ENCODE data around the gene CCIN. TPM values are rescaled to one million over a fixed set of nuclear protein-coding genes. Genes with fewer than 3 reads are reported as not detected.
"Not testable (repeated sequence)": the region's sequence is repeated elsewhere in the genome, so short reads cannot be mapped to it uniquely, and the experiment has no call there.

CCIN gene
- total RNA-seq (1.1 TPM), polyA plus RNA-seq (0.38 TPM)

DNA sequence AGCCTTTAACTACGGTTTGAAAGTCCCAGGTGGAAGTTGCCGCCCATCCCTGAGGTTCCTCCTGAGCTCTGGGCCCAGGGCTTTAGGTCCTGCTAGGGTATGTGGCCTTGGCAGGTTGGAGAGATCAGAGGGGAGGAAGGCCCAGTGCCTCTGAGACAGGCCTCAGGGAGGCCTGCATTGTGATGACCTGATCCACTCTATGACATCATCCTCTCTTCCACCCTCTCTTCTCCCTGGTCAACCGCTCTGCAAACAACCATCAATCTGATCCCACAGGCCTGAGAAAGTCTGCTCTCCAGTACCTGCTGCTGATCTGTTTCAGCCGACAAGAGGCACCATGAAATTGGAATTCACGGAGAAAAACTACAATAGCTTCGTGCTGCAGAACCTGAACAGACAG lies at the start of gene CCIN:
CCIN (plus strand) TSS at position 223 of the 400 bp plus-strand sequence; CDS start at position 338, 115 bp downstream.
- no peak within 1 kb of the TSS for H3K4me3 ChIP-seq (ENCODE audit: low read depth, low read length)
- H3K4me1 ChIP-seq (ENCODE audit: insufficient read depth), result no peaks in the 10 kb centered on the region
- H3K27ac ChIP-seq (ENCODE audit: low read depth), result no peak within 1 kb of the TSS
- H3K36me3 ChIP-seq (ENCODE audit: insufficient read depth), result no peaks in the 10 kb centered on the region
- 89% methylated on average over 6 of the region's 6 CpGs for WGBS
- DNase-seq (ENCODE audit: extremely low spot score), result no peak

- no peaks in the 10 kb centered on the region for H3K36me3 ChIP-seq (ENCODE audit: insufficient read depth)
- no peak for DNase-seq (ENCODE audit: extremely low spot score)
- H3K4me3 ChIP-seq (ENCODE audit: low read depth, low read length), result no peak overlapping the region
- 84% methylated on average over 7 of the region's 7 CpGs for WGBS
- H3K27ac ChIP-seq (ENCODE audit: low read depth), result no peak overlapping the region
- H3K4me1 ChIP-seq (ENCODE audit: insufficient read depth), result no peaks in the 10 kb centered on the region
Observed at GRCh38 chr9:36119476-36119875, 49.7 kb upstream of the CCIN start.

- DNase-seq (ENCODE audit: extremely low spot score), result no peak
- H3K4me3 ChIP-seq (ENCODE audit: low read depth, low read length), result no peak overlapping the region
- no peaks in the 10 kb centered on the region for H3K4me1 ChIP-seq (ENCODE audit: insufficient read depth)
- H3K36me3 ChIP-seq (ENCODE audit: insufficient read depth), result no peaks in the 10 kb centered on the region
- no peak overlapping the region for H3K27ac ChIP-seq (ENCODE audit: low read depth)
- 88% methylated on average over 4 of the region's 4 CpGs for WGBS
Observed at GRCh38 chr9:36120705-36121104, 48.5 kb upstream of the CCIN start.

GRCh38 chr9:36121971-36122370 lies 47.2 kb upstream of the CCIN start:
- DNase-seq (ENCODE audit: extremely low spot score), result no peak
- Histone ChIP-seq H3K4me1 (ENCODE audit: insufficient read depth) (no peaks in the 10 kb centered on the region), H3K4me3 (ENCODE audit: low read depth, low read length) (no peak overlapping the region), H3K27ac (ENCODE audit: low read depth) (no peak overlapping the region), H3K36me3 (ENCODE audit: insufficient read depth) (no peaks in the 10 kb centered on the region)
- WGBS, result 89% methylated on average over 7 of the region's 7 CpGs

DNA sequence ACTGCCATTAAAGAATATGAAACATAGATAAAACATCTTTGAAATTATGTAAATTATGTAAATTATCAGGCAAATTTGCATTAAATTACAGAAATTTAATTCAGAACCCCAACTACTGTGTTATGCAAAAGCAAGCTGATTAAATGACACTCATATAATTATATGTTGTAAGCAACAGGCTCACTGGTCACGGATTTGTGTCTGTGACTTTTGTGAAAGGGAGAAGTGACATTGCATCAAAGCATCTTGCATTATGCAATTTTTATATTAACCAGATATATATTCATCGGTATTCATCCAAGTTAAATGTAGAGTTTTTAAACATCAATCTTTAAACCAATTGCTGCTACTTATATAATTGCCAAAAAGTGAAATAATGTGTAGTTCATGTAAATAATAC lies 45.7 kb upstream of the CCIN start:
- WGBS, result 94% methylated on average over 2 of the region's 2 CpGs
- no peak for DNase-seq (ENCODE audit: extremely low spot score)
- Histone ChIP-seq H3K36me3 (ENCODE audit: insufficient read depth) (no peaks in the 10 kb centered on the region), H3K4me3 (ENCODE audit: low read depth, low read length) (no peak overlapping the region), H3K4me1 (ENCODE audit: insufficient read depth) (no peaks in the 10 kb centered on the region), H3K27ac (ENCODE audit: low read depth) (no peak overlapping the region)

DNA sequence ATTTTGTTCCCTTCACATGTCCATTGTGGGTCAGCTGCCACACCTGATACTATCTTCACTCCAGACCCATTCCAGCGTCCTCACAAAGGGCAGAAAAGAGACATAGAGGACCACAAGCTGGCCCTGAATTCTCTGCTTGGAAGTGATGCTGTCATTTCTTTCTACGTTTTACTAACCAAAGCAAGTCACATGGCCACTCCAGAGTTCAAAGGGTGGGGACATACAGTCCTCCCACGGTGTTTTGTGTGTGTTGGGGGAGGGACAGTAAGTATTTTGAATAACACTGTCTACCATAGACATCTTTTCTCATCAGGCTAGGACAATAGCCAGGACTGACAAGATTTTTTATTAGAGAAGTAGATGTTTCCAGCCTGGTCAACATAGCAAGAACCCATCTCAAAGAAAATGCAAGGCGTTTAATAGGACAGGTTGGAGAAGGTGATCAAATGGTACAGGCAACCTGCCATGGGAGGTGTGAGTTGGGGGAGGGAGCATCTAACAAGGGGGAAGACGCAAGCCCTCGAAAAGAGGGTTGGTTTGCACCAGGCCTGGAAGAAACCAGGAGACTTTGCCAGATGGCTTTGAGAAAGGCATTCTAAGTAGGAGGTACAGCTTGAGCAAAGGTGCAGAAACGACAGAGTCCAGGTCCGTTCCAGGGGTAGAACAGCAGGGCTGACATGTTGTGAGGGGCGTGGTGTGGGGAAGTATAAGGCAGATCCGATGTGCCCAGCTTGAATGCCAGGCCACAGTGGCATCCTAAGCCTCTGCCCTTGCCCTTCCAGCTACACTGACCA lies 43.9 kb upstream of the CCIN start:
- no peaks in the 10 kb centered on the region for H3K4me1 ChIP-seq (ENCODE audit: insufficient read depth)
- no peak overlapping the region for H3K27ac ChIP-seq (ENCODE audit: low read depth)
- DNase-seq (ENCODE audit: extremely low spot score), result no peak
- WGBS, result 83% methylated on average over 10 of the region's 10 CpGs
- H3K4me3 ChIP-seq (ENCODE audit: low read depth, low read length), result no peak overlapping the region
- no peaks in the 10 kb centered on the region for H3K36me3 ChIP-seq (ENCODE audit: insufficient read depth)

GRCh38 chr9:36126016-36126730 lies 43.0 kb upstream of the CCIN start:
- WGBS, result 59% methylated on average over 7 of the region's 7 CpGs
- no peaks in the 10 kb centered on the region for H3K4me1 ChIP-seq (ENCODE audit: insufficient read depth)
- no peak overlapping the region for H3K27ac ChIP-seq (ENCODE audit: low read depth)
- H3K36me3 ChIP-seq (ENCODE audit: insufficient read depth), result no peaks in the 10 kb centered on the region
- no peak overlapping the region for H3K4me3 ChIP-seq (ENCODE audit: low read depth, low read length)
- no peak for DNase-seq (ENCODE audit: extremely low spot score)

- Histone ChIP-seq H3K36me3 (ENCODE audit: insufficient read depth) (no peaks in the 10 kb centered on the region), H3K4me3 (ENCODE audit: low read depth, low read length) (no peak overlapping the region), H3K27ac (ENCODE audit: low read depth) (no peak overlapping the region), H3K4me1 (ENCODE audit: insufficient read depth) (no peaks in the 10 kb centered on the region)
- WGBS, result 76% methylated on average over 5 of the region's 5 CpGs
- DNase-seq (ENCODE audit: extremely low spot score), result no peak
Observed at GRCh38 chr9:36127652-36128244, 41.4 kb upstream of the CCIN start.

GRCh38 chr9:36128349-36128748 lies 40.8 kb upstream of the CCIN start:
- no peaks in the 10 kb centered on the region for H3K4me1 ChIP-seq (ENCODE audit: insufficient read depth)
- WGBS, result 56% methylated on average over 8 of the region's 8 CpGs
- H3K4me3 ChIP-seq (ENCODE audit: low read depth, low read length), result no peak overlapping the region
- DNase-seq (ENCODE audit: extremely low spot score), result no peak
- H3K27ac ChIP-seq (ENCODE audit: low read depth), result no peak overlapping the region
- no peaks in the 10 kb centered on the region for H3K36me3 ChIP-seq (ENCODE audit: insufficient read depth)

- WGBS, result 90% methylated on average over 12 of the region's 12 CpGs
- Histone ChIP-seq H3K27ac (ENCODE audit: low read depth) (no peak overlapping the region), H3K36me3 (ENCODE audit: insufficient read depth) (no peaks in the 10 kb centered on the region), H3K4me3 (ENCODE audit: low read depth, low read length) (no peak overlapping the region), H3K4me1 (ENCODE audit: insufficient read depth) (no peaks in the 10 kb centered on the region)
- no peak for DNase-seq (ENCODE audit: extremely low spot score)
Observed at GRCh38 chr9:36129139-36129538, 40.0 kb upstream of the CCIN start.

DNA sequence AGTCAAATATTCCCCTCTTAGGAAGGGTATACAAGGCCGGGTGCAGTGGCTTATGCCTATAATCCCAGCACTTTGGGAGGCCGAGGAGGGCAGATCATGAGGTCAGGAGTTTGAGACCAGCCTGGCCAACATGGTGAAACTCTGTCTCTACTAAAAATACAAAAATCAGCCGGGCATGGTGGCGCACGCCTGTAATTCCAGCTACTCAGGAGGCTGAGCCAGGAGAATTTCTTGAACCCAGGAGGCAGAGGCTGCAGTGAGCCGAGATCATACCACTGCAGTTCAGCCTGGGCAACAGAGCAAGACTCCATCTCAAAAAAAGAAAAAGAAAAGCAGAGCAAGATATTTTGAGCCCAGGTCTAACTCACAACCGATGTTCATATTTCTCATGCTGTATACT lies 37.5 kb upstream of the CCIN start:
- H3K4me3 ChIP-seq (ENCODE audit: low read depth, low read length); H3K4me1 ChIP-seq (ENCODE audit: insufficient read depth); H3K36me3 ChIP-seq (ENCODE audit: insufficient read depth); H3K27ac ChIP-seq (ENCODE audit: low read depth); DNase-seq (ENCODE audit: extremely low spot score): not testable (repeated sequence)
- 87% methylated on average over 7 of the region's 7 CpGs for WGBS

DNA sequence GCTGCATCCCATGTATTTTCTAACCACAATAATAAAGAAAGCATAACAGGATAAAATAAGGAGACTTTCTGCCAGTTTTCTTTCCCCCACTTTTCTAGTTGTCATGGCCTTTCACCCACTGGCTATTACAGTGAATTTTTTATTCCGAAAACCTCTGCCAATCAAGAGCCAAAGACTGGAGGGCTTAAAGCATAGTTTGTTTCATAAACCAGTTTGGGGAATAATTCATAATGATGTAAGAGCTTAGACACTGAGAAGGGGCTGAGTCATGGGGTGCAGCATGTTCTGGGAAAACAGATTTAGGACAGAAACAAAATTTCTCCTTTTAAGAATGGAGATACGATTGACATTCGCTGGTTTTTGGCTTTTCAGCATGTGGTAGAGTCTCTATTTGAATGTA lies 37.1 kb upstream of the CCIN start:
- H3K4me1 ChIP-seq (ENCODE audit: insufficient read depth), result no peaks in the 10 kb centered on the region
- no peak overlapping the region for H3K27ac ChIP-seq (ENCODE audit: low read depth)
- 65% methylated on average over 3 of the region's 3 CpGs for WGBS
- H3K4me3 ChIP-seq (ENCODE audit: low read depth, low read length), result no peak overlapping the region
- DNase-seq (ENCODE audit: extremely low spot score), result no peak
- H3K36me3 ChIP-seq (ENCODE audit: insufficient read depth), result no peaks in the 10 kb centered on the region

DNA sequence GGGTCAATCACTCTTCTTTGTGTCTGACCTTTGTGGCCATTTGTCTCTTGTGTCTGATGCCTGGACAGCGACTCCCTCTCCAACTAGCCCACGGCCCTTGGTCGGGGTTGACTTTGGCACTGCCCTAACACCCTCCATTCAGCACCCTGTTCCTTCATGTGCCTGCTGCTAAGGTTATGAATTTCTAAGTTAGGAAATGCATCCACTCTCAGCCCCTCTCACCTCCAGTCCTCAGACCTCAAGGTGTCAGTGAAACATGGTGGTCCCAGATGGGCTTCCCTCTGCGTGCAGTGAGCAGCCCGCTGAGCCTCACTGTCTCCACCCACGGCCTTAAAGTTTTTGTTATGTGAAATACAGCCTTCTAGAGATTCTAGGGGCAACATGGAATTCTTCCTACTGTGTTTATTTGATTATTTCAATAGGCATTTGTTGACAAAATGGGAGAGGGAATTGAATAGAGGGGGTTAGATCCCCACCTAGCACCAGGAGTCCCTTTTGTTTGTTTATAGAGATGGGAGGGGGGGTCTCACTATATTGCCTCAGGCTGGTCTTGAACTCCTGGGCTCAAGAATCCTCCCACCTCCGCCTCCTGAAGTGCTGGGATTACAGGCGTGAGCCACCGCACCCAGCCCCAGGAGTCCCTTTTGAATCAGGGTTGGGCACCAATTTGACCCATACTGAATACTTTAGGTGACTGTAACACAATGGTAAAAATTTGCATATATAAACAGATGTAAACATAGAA lies 34.3 kb upstream of the CCIN start:
- no peak for DNase-seq (ENCODE audit: extremely low spot score)
- H3K4me3 ChIP-seq (ENCODE audit: low read depth, low read length), result no peak overlapping the region
- WGBS, result 77% methylated on average over 9 of the region's 9 CpGs

More for the DNA sequence above, 34.3 kb upstream of the CCIN start:
- no peaks in the 10 kb centered on the region for H3K36me3 ChIP-seq (ENCODE audit: insufficient read depth)
- H3K4me1 ChIP-seq (ENCODE audit: insufficient read depth), result peaks cover 2% of the 10 kb centered on the region
- H3K27ac ChIP-seq (ENCODE audit: low read depth), result no peak overlapping the region

Data from urinary bladder (tissue), 4 donors.